A673 (cell line): ENCODE results near the gene TRPC1. TPM values are rescaled to one million over a fixed set of nuclear protein-coding genes. Genes with fewer than 3 reads are reported as not detected.
A peak's percentile ranks its signal among the peaks of the same experiment; 100 is the strongest.

Source experiments
- BruUV-seq: library from RNA; stranded (reverse); fragments of 400-500 nt; replicated peaks from 2 replicates; lab custom pipeline; 2021; lab: Mats Ljungman, UMichigan
- CTCF ChIA-PET: fragments of 300-600 bp; sonication (Branson Sonifier 250); formaldehyde crosslinking; loops from one replicate; lab custom pipeline; 2022; ENCODE audit warnings: antibody characterized with exemption; lab: Charles Lee
- POLR2A ChIA-PET: fragments of 300-600 bp; sonication (Branson Sonifier 250); formaldehyde crosslinking; loops from one replicate; lab custom pipeline; 2022; ENCODE audit warnings: antibody characterized with exemption; ENCODE audit not compliant: low non-redundant PET; lab: Charles Lee
- DNase-seq: peaks from one replicate; pipeline ENCODE4 v3.0.0-alpha.2; 2015; ENCODE audit warnings: low spot score
- H3K27ac ChIP-seq: fragments of 200-600 bp; sonication (generic); 2 replicates; pipeline ENCODE4 v1.5.1; 2016; ENCODE audit warnings: mixed run types, low read depth, mild to moderate bottlenecking, mixed read lengths, antibody characterized with exemption, low read length; ENCODE audit not compliant: poor library complexity, severe bottlenecking
- H3K27me3 ChIP-seq: fragments of 200-600 bp; sonication (generic); replicated peaks from 2 replicates; pipeline ENCODE4 v1.6.1; 2017; ENCODE audit warnings: mixed run types, low read depth, mild to moderate bottlenecking, mixed read lengths, antibody characterized with exemption, low read length; ENCODE audit not compliant: insufficient read depth, poor library complexity
- H3K36me3 ChIP-seq: fragments of 200-600 bp; sonication (generic); 2 replicates; pipeline ENCODE4 v1.6.1; 2016; ENCODE audit warnings: mixed run types, mild to moderate bottlenecking, mixed read lengths, antibody characterized with exemption, low read length; ENCODE audit not compliant: insufficient read depth, poor library complexity, severe bottlenecking
- H3K4me1 ChIP-seq: fragments of 200-600 bp; sonication (generic); 2 replicates; pipeline ENCODE4 v1.6.1; 2017; ENCODE audit warnings: mixed run types, mild to moderate bottlenecking, mixed read lengths, antibody characterized with exemption, low read length; ENCODE audit not compliant: insufficient read depth, poor library complexity, severe bottlenecking
- H3K4me3 ChIP-seq: fragments of 200-600 bp; sonication (generic); 2 replicates; pipeline ENCODE4 v1.5.1; 2016; ENCODE audit warnings: low read depth, mixed run types, mild to moderate bottlenecking, mixed read lengths, low read length; ENCODE audit not compliant: poor library complexity, severe bottlenecking
- H3K9me3 ChIP-seq: fragments of 200-600 bp; sonication (generic); 2 replicates; pipeline ENCODE4 v1.6.1; 2016; ENCODE audit warnings: mixed run types, low read depth, mild to moderate bottlenecking, mixed read lengths, antibody characterized with exemption, low read length; ENCODE audit not compliant: poor library complexity, severe bottlenecking
- CTCF ChIP-seq: fragments of 300-800, 200-600 bp; sonication (generic); conservative IDR thresholded peaks from 2 replicates; pipeline ENCODE4 v1.5.1; 2017; ENCODE audit warnings: low read depth, mild to moderate bottlenecking, antibody characterized with exemption, low read length, moderate library complexity, mixed read lengths
- EZH2 ChIP-seq: fragments of 200-600 bp; sonication (generic); IDR thresholded peaks from 2 replicates; pipeline ENCODE4 v1.6.1; 2017; ENCODE audit warnings: borderline replicate concordance, low read depth, mild to moderate bottlenecking, mixed read lengths, antibody characterized with exemption, low read length; ENCODE audit not compliant: poor library complexity, severe bottlenecking
- intact Hi-C: fragments of 100-400 bp; cut with micrococcal nuclease; formaldehyde crosslinking; loops from one replicate; pipeline ENCODE4 v1.10.0; 2022; ENCODE audit not compliant: unreplicated experiment
- total RNA-seq: library from RNA; stranded (reverse); gene quantifications from 2 replicates; pipeline ENCODE4 v1.2.3, GENCODE V29; 2021

Gene TRPC1
- total RNA-seq, 1 experiment from 2014 or later = 0.88 TPM

- no peaks in the 10 kb centered on the region for H3K9me3 ChIP-seq
- H3K27me3 ChIP-seq = no peaks in the 10 kb centered on the region
- TF ChIP-seq EZH2 (no peak), CTCF (no peak)
- H3K4me3 ChIP-seq = no peak overlapping the region
- intact Hi-C loops = no loop called here
- ChIA-PET POLR2A (no interaction called here), CTCF (interaction anchor here (0.6 kb wide), 1 partner anchor 26 kb away, joined by 3 read pairs; no protein-coding TSS in a partner anchor)
- H3K27ac ChIP-seq = no peak overlapping the region
- no peaks in the 10 kb centered on the region for H3K36me3 ChIP-seq
- no peak for DNase-seq
- no peaks in the 10 kb centered on the region for H3K4me1 ChIP-seq
- BruUV-seq = no TSS peak
These were observed 79.1 kb downstream of the TRPC1 start for GRCh38 chr3:142802891-142803290.

GRCh38 chr3:142808103-142808917 lies 84.5 kb downstream of the TRPC1 start:
- Histone ChIP-seq H3K27ac (no peak overlapping the region), H3K36me3 (no peaks in the 10 kb centered on the region), H3K9me3 (no peaks in the 10 kb centered on the region), H3K27me3 (no peaks in the 10 kb centered on the region), H3K4me3 (no peak overlapping the region), H3K4me1 (no peaks in the 10 kb centered on the region)
- TF ChIP-seq CTCF (no peak), EZH2 (no peak)
- no TSS peak for BruUV-seq
- intact Hi-C loops = no loop called here
- ChIA-PET CTCF (no interaction called here), POLR2A (no interaction called here)
- DNase-seq = peak; percentile 23

- BruUV-seq = no TSS peak
- Histone ChIP-seq H3K9me3 (no peaks in the 10 kb centered on the region), H3K4me3 (no peak overlapping the region), H3K27ac (no peak overlapping the region), H3K4me1 (no peaks in the 10 kb centered on the region), H3K27me3 (no peaks in the 10 kb centered on the region), H3K36me3 (no peaks in the 10 kb centered on the region)
- DNase-seq = no peak
- POLR2A ChIA-PET = no interaction called here
- CTCF ChIA-PET = no interaction called here
- no peak for TF ChIP-seq EZH2
- no peak for TF ChIP-seq CTCF
- intact Hi-C loops = no loop called here
These were observed 85.4 kb downstream of the TRPC1 start for GRCh38 chr3:142809259-142809658.
